PC-3 (cell line): ENCODE results near the gene BLOC1S2. TPM values are rescaled to one million over a fixed set of nuclear protein-coding genes. Genes with fewer than 3 reads are reported as not detected.

Experiments
- ATAC-seq: fragments of 200-7000 bp; cut with Tn5 transposase; 2 replicates; pipeline ENCODE4 v1.9.1; 2020; ENCODE audit warnings: mild to moderate bottlenecking, moderate library complexity
- BruUV-seq: library from RNA; stranded (reverse); fragments of 400-500 nt; replicated peaks from 2 replicates; lab custom pipeline; 2021; lab: Mats Ljungman, UMichigan
- CTCF ChIA-PET: fragments of 300-600 bp; sonication (Branson Sonifier 250); formaldehyde crosslinking; loops from one replicate; lab custom pipeline; 2022; ENCODE audit warnings: antibody characterized with exemption; lab: Charles Lee
- POLR2A ChIA-PET: fragments of 300-600 bp; sonication (Branson Sonifier 250); formaldehyde crosslinking; loops from one replicate; lab custom pipeline; 2022; ENCODE audit warnings: antibody characterized with exemption; ENCODE audit not compliant: unreplicated experiment; lab: Charles Lee
- DNase-seq: peaks from one replicate; pipeline ENCODE4 v3.0.0-alpha.2; 2015
- H2AFZ ChIP-seq: fragments of 300-600 bp; sonication (generic); 2 replicates; pipeline ENCODE4 v1.6.0; 2016; ENCODE audit warnings: antibody characterized with exemption, low read length
- H3F3A ChIP-seq: fragments of 300-600 bp; sonication (generic); one replicate; pipeline ENCODE4 v1.6.0; 2017; ENCODE audit warnings: antibody characterized with exemption, low read length, control low read depth, mild to moderate bottlenecking; ENCODE audit not compliant: unreplicated experiment
- H3K27ac ChIP-seq: fragments of 300-600 bp; sonication (generic); 2 replicates; pipeline ENCODE4 v1.5.1; 2016; ENCODE audit warnings: mild to moderate bottlenecking, low read length
- H3K27me3 ChIP-seq: fragments of 300-600 bp; sonication (generic); 2 replicates; pipeline ENCODE4 v1.6.1; 2016; ENCODE audit warnings: low read length, mixed read lengths
- H3K36me3 ChIP-seq: fragments of 300-600 bp; sonication (generic); 2 replicates; pipeline ENCODE4 v1.6.1; 2016; ENCODE audit warnings: low read depth, mixed run types, low read length, mixed read lengths
- H3K4me1 ChIP-seq: fragments of 300-600 bp; sonication (generic); 2 replicates; pipeline ENCODE4 v1.5.1; 2016; ENCODE audit warnings: low read length; ENCODE audit not compliant: insufficient read depth
- H3K4me2 ChIP-seq: fragments of 300-600 bp; sonication (generic); 2 replicates; pipeline ENCODE4 v1.6.0; 2016; ENCODE audit warnings: low read length
- H3K4me3 ChIP-seq: fragments of 300-600 bp; sonication (generic); 2 replicates; pipeline ENCODE4 v1.5.1; 2016; ENCODE audit warnings: mild to moderate bottlenecking, low read length, mixed read lengths
- H3K79me2 ChIP-seq: fragments of 300-600 bp; sonication (generic); 2 replicates; pipeline ENCODE4 v1.6.1; 2017; ENCODE audit warnings: low read length, mixed read lengths
- H3K9ac ChIP-seq: fragments of 300-600 bp; sonication (generic); 2 replicates; pipeline ENCODE4 v1.6.0; 2016; ENCODE audit warnings: mild to moderate bottlenecking, low read length
- H3K9me2 ChIP-seq: fragments of 300-600 bp; sonication (generic); replicated peaks from 2 replicates; pipeline ENCODE4 v1.6.1; 2016; ENCODE audit warnings: mixed run types, low read length, mixed read lengths
- H3K9me3 ChIP-seq: fragments of 300-600 bp; sonication (generic); 2 replicates; pipeline ENCODE4 v1.6.1; 2016; ENCODE audit warnings: low read length, mixed read lengths
- H4K20me1 ChIP-seq: fragments of 300-600 bp; sonication (generic); 2 replicates; pipeline ENCODE4 v1.6.1; 2016; ENCODE audit warnings: low read length, mixed read lengths
- CTCF ChIP-seq: fragments of 300-600 bp; sonication (generic); conservative IDR thresholded peaks from 2 replicates; pipeline ENCODE4 v1.5.1; 2017; ENCODE audit warnings: antibody characterized with exemption, low read depth, mild to moderate bottlenecking, low read length
- EZH2 ChIP-seq: fragments of 300-600 bp; sonication (generic); IDR thresholded peaks from one replicate; pipeline ENCODE4 v1.6.1; 2017; ENCODE audit warnings: antibody characterized with exemption, mild to moderate bottlenecking, low read length; ENCODE audit not compliant: unreplicated experiment
- EZH2phosphoT487 ChIP-seq: fragments of 300-600 bp; sonication (generic); IDR thresholded peaks from 2 replicates; pipeline ENCODE4 v1.6.1; 2018; ENCODE audit warnings: mild to moderate bottlenecking, antibody characterized with exemption, low read length, borderline replicate concordance
- intact Hi-C: fragments of 100-400 bp; cut with micrococcal nuclease; formaldehyde crosslinking; loops from 2 replicates; pipeline ENCODE4 v1.9.0; 2023
- total RNA-seq: library from RNA; depleted of rRNA; stranded (reverse); fragments of >200 nt; gene quantifications from 2 replicates; pipeline ENCODE4 v1.2.3, GENCODE V29; 2014

Gene BLOC1S2
- total RNA-seq, 1 experiment from 2014 or later, result 46.4 TPM

GRCh38 chr10:100333661-100334440 lies 47.4 kb upstream of the BLOC1S2 start:
- Histone ChIP-seq H3K79me2 (no peaks in the 10 kb centered on the region), H3K9ac (no peak overlapping the region), H3K4me3 (no peak overlapping the region), H3K4me2 (no peak overlapping the region), H3K9me2 (no peaks in the 10 kb centered on the region), H3F3A (no peaks in the 10 kb centered on the region), H3K27ac (no peak overlapping the region), H3K36me3 (no peaks in the 10 kb centered on the region), H3K4me1 (no peaks in the 10 kb centered on the region), H3K27me3 (peaks cover 39% of the 10 kb centered on the region), H2AFZ (no peak overlapping the region), H4K20me1 (no peaks in the 10 kb centered on the region), H3K9me3 (no peaks in the 10 kb centered on the region)
- BruUV-seq, result no TSS peak
- ChIA-PET POLR2A (no interaction called here), CTCF (no interaction called here)
- DNase-seq (no peak), ATAC-seq (no peak)
- no peak for TF ChIP-seq CTCF
- TF ChIP-seq EZH2, result no peak
- TF ChIP-seq EZH2phosphoT487, result no peak
- intact Hi-C loops, result no loop called here

- Histone ChIP-seq H3K9ac (no peak overlapping the region), H3K9me3 (no peaks in the 10 kb centered on the region), H3K36me3 (no peaks in the 10 kb centered on the region), H3K4me1 (no peaks in the 10 kb centered on the region), H3K4me3 (no peak overlapping the region), H3K9me2 (no peaks in the 10 kb centered on the region), H3K27me3 (peaks cover 44% of the 10 kb centered on the region), H3K27ac (no peak overlapping the region), H4K20me1 (no peaks in the 10 kb centered on the region), H3F3A (no peaks in the 10 kb centered on the region), H3K4me2 (no peak overlapping the region), H2AFZ (no peak overlapping the region), H3K79me2 (no peaks in the 10 kb centered on the region)
- ChIA-PET CTCF (no interaction called here), POLR2A (no interaction called here)
- no peak for TF ChIP-seq EZH2
- no peak for TF ChIP-seq EZH2phosphoT487
- TF ChIP-seq CTCF, result no peak
- intact Hi-C loops, result no loop called here
- ATAC-seq, result no peak
- BruUV-seq, result no TSS peak
- no peak for DNase-seq
These were observed 46.6 kb upstream of the BLOC1S2 start for GRCh38 chr10:100333106-100333505.

- intact Hi-C loops, result no loop called here
- H3K4me3 ChIP-seq, result no peak within 1 kb of the TSS
- TF ChIP-seq EZH2phosphoT487 (no peak), EZH2 (no peak), CTCF (no peak)
- no peaks in the 10 kb centered on the region for H4K20me1 ChIP-seq
- H3F3A ChIP-seq, result no peaks in the 10 kb centered on the region
- no peaks in the 10 kb centered on the region for H3K9me2 ChIP-seq
- no peaks in the 10 kb centered on the region for H3K79me2 ChIP-seq
- H3K4me1 ChIP-seq, result no peaks in the 10 kb centered on the region
- DNase-seq (no peak), ATAC-seq (no peak)
- H3K9ac ChIP-seq, result no peak within 1 kb of the TSS
- ChIA-PET CTCF (no interaction called here), POLR2A (no interaction called here)
- no peak within 1 kb of the TSS for H3K4me2 ChIP-seq
- no TSS peak for BruUV-seq
- no peaks in the 10 kb centered on the region for H3K36me3 ChIP-seq
- H2AFZ ChIP-seq, result no peak within 1 kb of the TSS
- H3K27ac ChIP-seq, result no peak within 1 kb of the TSS
- H3K9me3 ChIP-seq, result no peaks in the 10 kb centered on the region
- H3K27me3 ChIP-seq, result peaks cover 58% of the 10 kb centered on the region
These were observed 43.6 kb upstream of the BLOC1S2 start, which contains the start of gene PKD2L1 for GRCh38 chr10:100330079-100330478. PKD2L1 (minus strand) TSS chr10:100330228; CDS start chr10:100330103, 125 bp downstream.
